ENCODE results near the gene LHB. TPM values are rescaled to one million over a fixed set of nuclear protein-coding genes. Genes with fewer than 3 reads are reported as not detected.

The LHB gene
- total and polyA plus RNA-seq, 2 of the 4 experiments (the other 2 are of a cell fraction), result not detected

GRCh38 chr19:48967346-48968178 lies 49.3 kb downstream of the LHB start:
- peak; percentile 67 for DNase-seq
- Histone ChIP-seq H3K56ac (ENCODE audit: extremely low read depth, insufficient read depth, low read length) (no peak overlapping the region), H3K23ac (ENCODE audit: low read depth, low read length) (no peak overlapping the region; the same call in 1 of the 2 replicates), H4K5ac (ENCODE audit: low read depth, low read length) (no peak overlapping the region), H2AK9ac (replicated peaks; ENCODE audit: low read depth, low read length, poor library complexity) (peak overlapping the region; percentile 47), H3K4ac (ENCODE audit: low read depth, low read length) (no peak overlapping the region), H3K14ac (replicated peaks; ENCODE audit: low read depth, low read length) (no peak overlapping the region), H3K9ac (ENCODE audit: low read depth, low read length) (no peak overlapping the region), H2AFZ (replicated peaks; ENCODE audit: low read length, poor library complexity) (no peak overlapping the region), H3K27me3 (ENCODE audit: control insufficient read depth, insufficient read depth, low read length) (no peaks in the 10 kb centered on the region), H4K8ac (ENCODE audit: low read depth in 2 of 2, low read length in 2 of 2) (peak overlapping the region in 1 of 2 experiments; percentile 22; a peak in 1 of 4 replicates), H3K9me1 (ENCODE audit: insufficient read depth, low read length) (peaks cover 11% of the 10 kb centered on the region), H4K91ac (ENCODE audit: insufficient read depth, low read depth, low read length) (no peak overlapping the region), H3K4me3 (ENCODE audit: insufficient read depth, low read depth, low read length) (peak overlapping the region; percentile 78; the same call in 1 of the 2 replicates), H2BK5ac (ENCODE audit: low read depth, low read length, poor library complexity, severe bottlenecking) (no peak overlapping the region), H3K79me1 (ENCODE audit: low read depth in 1 of 2, low read length in 2 of 2) (peaks cover 0 to 45% of the 10 kb centered on the region in 2 experiments; a peak in 3 of 4 replicates), H2BK120ac (ENCODE audit: low read depth, low read length) (no peak overlapping the region), H3K4me2 (ENCODE audit: low read depth, low read length) (peak overlapping the region; percentile 91; the same call in 1 of the 2 replicates), H2BK20ac (ENCODE audit: low read depth, low read length) (no peak overlapping the region), H2BK15ac (ENCODE audit: low read depth, low read length) (no peak overlapping the region), H3K18ac (ENCODE audit: low read depth, low read length) (no peak overlapping the region), H3K36me3 (ENCODE audit: control insufficient read depth, insufficient read depth, low read length) (peaks cover 32% of the 10 kb centered on the region), H3K27ac (ENCODE audit: insufficient read depth, low read length) (no peak overlapping the region; the same call in 1 of the 2 replicates), H2AK5ac (ENCODE audit: low read depth, low read length) (0 out of 2 replicates have a peak overlapping the region, but pooled peaks have one; percentile 28), H3K4me1 (ENCODE audit: control insufficient read depth, insufficient read depth, low read length) (peaks cover 16% of the 10 kb centered on the region), H3K9me3 (ENCODE audit: control insufficient read depth, insufficient read depth, low read length) (no peaks in the 10 kb centered on the region), H4K20me1 (ENCODE audit: insufficient read depth, low read length) (peaks cover 45% of the 10 kb centered on the region)
- peak; percentile 0 for ATAC-seq (ENCODE audit: low read depth)
- dilution Hi-C loops (cut with HindIII; ENCODE audit: low sequenced_read_pairs, unreplicated experiment), result no loop called here
- TF ChIP-seq USF2 (IDR thresholded peaks at IDR 0.05; ENCODE audit: low read depth, low read length), result no peak
- TF ChIP-seq MAFK (IDR thresholded peaks at IDR 0.05; ENCODE audit: low read depth, low read length), result peak; percentile 94
- TF ChIP-seq NFE2L2 (IDR thresholded peaks at IDR 0.05; ENCODE audit: low read depth, low read length), result peak; percentile 43; the same call in 1 of the 2 replicates
- CTCF ChIA-PET, result interaction anchor here (0.6 to 1.3 kb wide), 2 partner anchors 26 to 112 kb away, joined by 3 read pairs; partner anchors contain the start of genes GYS1 and RUVBL2
- 93% methylated on average over 3 of the region's 14 CpGs; no CpG with 5 or more reads in 1 of the 2 experiments for WGBS, 2 experiments (ENCODE audit: extremely low coverage in 2 of 2, insufficient read length in 1 of 2)
- intact Hi-C loops (cut with micrococcal nuclease), result loop anchor here (10.0 kb wide), 1 partner anchor 323 kb away; the partner anchor contains the start of gene CA11
- in situ Hi-C loops (cut with MboI; ENCODE audit: low sequenced_read_pairs), result loop anchor here (10.0 kb wide), 1 partner anchor 323 kb away; the partner anchor contains the start of gene CA11
- BruUV-seq (replicated peaks), result no TSS peak
- POLR2A ChIA-PET (ENCODE audit: unreplicated experiment), result interaction anchor here (0.6 to 1.0 kb wide), 5 partner anchors 25 to 176 kb away, joined by 3 to 4 read pairs (median 3); partner anchors contain the start of gene PPP1R15A

Data from IMR-90 (cell line).